Measurements from ENCODE around the gene ADGRA3.

The ADGRA3 gene

DNA sequence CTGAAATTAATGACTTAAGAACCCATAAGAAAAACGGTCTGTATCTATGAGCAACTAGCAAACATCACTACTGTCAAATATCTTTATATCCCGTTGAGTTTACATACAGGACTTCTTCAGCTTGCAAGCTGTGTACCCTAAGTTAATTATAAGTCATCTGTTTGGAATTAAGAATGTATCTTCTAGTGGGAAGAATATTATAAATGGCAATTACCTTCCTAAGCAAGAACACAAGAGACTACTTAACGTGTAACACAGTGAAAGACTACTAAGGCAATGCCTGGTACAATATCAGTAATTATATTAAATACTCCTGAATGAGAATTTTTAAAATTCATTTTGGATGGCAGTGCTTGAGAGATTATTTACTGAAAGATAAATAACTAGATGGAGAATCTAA lies 58.5 kb downstream of the ADGRA3 start:
- DNase-seq (ENCODE audit: extremely low spot score, insufficient read length, low read depth) (no peak), FAIRE-seq (no peak)

DNA sequence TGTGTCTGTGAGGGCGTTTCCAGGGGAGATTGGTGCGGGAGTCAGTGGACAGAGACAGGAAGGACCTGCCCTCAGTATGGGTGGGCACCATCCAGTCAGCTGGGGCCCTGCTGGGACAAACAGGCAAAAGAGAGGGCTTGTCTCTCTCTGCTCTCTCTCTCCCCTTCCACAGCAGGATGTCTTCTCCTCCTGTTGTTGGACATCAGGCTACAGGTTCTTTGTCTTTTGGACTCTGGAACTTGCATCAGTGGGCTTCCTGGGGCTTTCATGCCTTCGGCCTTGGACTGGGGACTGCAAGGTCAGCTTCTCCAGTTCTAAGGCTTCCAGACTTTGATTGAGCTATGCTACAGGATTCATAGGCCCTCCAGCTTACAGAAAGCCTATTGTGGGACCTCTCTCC lies 59.6 kb downstream of the ADGRA3 start:
- FAIRE-seq (no peak), DNase-seq (ENCODE audit: extremely low spot score, insufficient read length, low read depth) (no peak)

DNA sequence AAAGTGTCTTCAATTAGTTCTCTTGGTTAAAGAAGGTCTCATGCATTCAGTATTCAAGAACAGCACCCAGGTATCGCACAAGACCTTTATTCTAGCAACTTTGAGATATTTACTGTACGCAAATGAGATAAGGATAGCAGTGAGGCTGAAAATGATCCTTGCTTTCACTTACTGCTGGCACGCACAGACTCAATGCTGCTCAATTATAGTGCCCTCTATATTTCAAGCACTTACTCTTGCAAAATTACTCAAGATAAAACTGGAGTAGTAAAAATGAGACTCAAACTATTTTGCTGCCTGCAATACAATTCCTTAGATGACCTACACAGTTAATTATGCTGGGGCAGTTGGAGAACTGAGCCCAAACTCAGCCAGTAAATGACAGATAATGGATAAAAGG lies 60.9 kb downstream of the ADGRA3 start:
- DNase-seq (ENCODE audit: extremely low spot score, insufficient read length, low read depth) = no peak
- FAIRE-seq = no peak

DNA sequence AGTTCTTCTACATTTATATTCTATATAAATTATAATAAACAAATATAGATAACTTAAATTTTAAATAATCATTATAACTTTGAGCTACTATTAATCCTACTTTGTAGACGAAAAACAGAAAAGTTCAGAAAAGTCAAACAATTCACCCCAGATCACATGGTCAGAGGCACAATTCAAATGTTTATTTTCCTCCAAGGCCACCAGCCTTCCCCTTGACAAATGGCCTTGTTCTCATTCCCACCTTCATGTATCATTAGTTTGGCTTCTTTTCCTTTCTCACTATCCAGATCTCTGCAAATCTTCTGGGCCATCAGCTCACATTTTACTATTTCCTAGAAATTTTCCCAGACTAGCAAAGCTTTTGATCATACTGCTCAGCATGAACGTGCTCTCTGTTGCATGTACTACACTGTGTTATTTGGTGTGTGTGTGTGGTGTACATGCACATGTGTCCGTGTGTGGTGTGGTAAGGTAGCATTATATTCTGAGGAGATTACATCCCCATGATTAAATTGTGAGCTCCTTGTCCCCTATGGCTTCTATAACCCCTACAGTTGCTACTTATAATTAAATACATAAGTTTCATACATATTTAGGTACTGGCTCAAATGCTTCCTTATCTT lies 61.5 kb downstream of the ADGRA3 start:
- DNase-seq (ENCODE audit: extremely low spot score, insufficient read length, low read depth) (no peak), FAIRE-seq (no peak)

DNA sequence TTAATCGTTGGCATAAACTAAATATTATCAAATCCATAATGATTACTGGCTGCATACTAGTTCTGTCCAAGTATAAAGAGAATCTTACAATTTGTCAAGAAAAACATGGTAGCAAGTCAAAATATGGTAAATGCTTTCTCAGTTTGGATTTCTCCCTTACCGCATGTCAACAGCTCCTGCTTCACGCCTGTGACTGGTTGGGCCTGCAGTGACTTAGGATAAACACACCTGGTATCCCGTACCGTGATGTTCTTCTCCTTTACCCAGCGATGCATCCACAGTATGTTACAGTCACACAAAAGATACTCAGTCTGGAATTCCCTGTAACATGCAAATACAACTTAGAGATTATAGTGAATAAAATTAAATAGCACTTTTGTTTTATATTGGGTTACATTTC lies 71.1 kb downstream of the ADGRA3 start:
- DNase-seq (ENCODE audit: extremely low spot score, insufficient read length, low read depth) (no peak), FAIRE-seq (no peak)

DNA sequence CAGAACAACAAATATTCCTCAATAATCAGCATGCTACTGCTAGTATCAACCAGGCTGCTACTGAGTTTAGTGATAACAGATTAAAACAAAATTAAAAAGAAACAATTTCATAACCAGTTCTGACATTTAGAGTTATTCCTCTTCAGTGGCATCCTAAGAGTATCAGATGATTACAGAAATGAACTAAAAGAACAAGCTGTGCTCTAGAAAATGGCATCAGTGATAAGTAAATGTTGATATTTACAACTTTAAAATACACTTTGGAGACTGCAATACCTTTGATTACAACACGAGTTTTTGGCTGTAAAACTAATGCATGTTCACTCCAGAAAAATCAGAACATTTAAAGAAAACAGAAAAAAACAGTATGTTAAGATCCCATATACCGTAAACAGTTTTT lies 72.9 kb downstream of the ADGRA3 start:
- FAIRE-seq (no peak), DNase-seq (ENCODE audit: extremely low spot score, insufficient read length, low read depth) (no peak)

DNA sequence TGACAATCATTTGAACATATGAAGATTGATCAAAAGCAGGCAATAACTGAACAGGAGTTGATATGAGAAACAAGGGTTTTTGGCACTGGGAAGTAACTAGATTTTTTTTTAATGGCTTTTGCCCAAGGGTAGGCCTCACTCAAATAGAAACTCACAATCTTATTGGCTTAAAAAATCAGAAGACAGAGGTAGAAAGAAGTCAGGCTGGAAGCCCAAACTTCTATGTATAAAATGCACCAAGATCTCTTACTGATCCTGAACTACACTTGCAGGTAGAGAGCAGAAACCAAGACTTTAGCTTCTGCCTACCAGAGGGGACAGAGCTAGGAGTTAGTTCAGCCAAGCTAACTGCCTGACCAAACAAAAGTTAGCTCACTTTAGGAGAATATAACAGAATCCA lies 74.9 kb downstream of the ADGRA3 start:
- DNase-seq (ENCODE audit: extremely low spot score, insufficient read length, low read depth) (no peak), FAIRE-seq (no peak)

DNA sequence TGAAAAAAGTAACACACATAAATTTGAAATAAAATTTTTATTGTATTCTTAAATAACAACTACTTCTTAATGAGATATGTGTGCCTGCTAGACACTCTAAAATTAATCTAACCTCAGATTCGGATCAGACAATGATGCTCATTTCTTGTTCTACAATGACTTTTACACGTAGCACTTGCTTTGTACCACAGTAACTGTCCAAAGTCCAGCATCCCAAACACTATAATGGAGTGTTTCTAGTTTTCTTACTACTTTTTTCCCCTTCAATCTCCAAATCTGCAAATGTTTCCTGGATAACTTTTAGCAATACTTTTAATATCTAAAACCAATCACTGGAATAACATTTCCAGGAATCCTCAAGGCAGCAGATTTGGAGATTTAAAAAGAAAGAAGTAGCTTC lies 75.9 kb downstream of the ADGRA3 start:
- DNase-seq (ENCODE audit: extremely low spot score, insufficient read length, low read depth) (no peak), FAIRE-seq (no peak)

DNA sequence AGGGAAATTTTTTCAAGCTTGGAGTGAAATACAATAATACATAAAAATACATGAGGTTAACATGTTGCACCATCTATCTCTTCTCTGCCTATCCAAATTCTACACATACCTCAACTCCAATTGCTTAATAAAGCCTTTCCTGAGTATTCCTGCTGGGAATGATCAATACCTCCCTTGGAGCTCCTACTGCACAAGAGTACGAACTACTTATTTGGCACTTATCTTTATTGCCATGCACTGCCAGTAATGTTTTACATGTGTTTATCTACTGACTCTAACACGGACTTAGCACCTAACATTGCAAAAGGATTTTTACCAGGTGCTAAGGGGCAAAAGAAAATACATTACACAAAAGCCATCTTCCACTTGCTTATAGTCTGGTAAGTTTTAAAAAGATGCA lies 80.2 kb downstream of the ADGRA3 start:
- FAIRE-seq (no peak), DNase-seq (ENCODE audit: extremely low spot score, insufficient read length, low read depth) (no peak)

DNA sequence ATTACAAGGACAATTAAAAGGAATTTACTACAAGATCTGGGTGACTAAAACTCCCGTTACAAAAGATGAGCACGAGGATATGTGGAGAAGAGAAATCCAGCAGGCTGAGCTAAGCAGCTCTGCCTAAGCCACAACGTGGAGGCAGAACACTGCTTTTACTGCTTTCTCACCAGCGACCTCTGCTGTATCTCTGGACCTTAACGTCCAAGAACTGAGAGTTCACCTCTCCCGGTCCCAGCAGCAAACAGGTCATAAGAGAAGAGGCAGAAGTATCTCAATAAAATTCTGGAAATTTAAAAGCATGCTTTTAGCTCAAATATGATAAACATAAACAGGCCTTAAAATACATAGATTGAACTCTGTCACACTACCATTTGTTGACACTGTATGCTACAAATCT lies 81.0 kb downstream of the ADGRA3 start:
- no peak for DNase-seq (ENCODE audit: extremely low spot score, insufficient read length, low read depth)
- FAIRE-seq = peak; percentile 26

DNA sequence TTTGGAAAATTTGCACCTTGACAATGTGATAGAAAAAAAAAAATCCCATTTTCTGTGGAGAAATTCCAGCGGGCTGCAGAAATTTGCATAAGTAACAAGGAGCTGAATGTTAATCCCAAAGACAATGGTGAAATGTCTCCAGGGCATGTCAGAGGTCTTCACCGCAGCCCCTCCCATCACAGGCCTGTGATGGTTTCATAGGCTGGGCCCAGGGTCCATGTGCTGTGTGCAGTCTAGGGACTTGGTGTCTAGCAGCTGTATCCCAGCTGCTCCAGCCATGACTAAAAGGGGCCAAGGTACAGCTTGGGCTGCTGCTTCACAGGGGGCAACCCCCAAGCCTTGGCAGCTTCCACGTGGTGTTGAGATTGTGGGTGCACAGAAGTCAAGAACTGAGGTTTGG lies 85.2 kb downstream of the ADGRA3 start:
- FAIRE-seq (no peak), DNase-seq (ENCODE audit: extremely low spot score, insufficient read length, low read depth) (no peak)

DNA sequence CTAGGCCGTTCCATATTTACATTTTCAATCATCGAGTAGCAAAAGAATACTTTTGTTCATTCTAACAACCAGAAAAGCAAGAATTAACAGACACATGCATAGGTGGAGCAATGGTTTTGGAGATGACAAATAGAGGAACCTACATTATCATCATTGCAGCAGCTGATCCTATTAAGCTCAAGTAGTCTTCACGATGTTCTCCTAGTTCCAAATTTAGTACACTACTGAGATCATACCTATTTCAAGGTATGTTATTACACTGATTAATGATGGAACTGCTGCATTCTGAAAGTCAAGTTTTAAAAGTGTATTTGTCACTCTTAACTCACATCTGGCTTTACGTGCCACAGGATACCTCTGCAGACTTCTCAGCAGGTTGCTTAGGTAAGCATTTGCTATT lies 87.4 kb downstream of the ADGRA3 start:
- FAIRE-seq (no peak), DNase-seq (ENCODE audit: extremely low spot score, insufficient read length, low read depth) (no peak)

DNA sequence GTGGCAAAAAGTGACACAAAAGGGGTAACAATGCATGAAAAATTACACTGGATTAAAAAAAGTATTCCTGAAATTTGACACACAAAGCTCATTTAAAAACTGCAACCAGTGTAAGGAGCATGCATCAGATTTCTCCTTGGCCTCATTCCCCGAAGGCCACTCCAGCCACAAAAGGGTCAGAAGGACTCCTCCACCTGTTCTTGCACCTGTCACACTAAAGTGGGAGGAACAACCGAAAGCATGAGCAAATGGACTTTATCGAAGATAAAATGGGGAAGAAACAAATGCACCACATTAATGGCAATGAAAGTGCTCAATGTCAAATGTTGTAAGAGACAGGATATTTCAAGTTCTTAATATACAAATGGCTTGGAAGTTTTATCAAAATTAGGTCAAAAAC lies 88.2 kb downstream of the ADGRA3 start:
- DNase-seq (ENCODE audit: extremely low spot score, insufficient read length, low read depth) = no peak
- no peak for FAIRE-seq

DNA sequence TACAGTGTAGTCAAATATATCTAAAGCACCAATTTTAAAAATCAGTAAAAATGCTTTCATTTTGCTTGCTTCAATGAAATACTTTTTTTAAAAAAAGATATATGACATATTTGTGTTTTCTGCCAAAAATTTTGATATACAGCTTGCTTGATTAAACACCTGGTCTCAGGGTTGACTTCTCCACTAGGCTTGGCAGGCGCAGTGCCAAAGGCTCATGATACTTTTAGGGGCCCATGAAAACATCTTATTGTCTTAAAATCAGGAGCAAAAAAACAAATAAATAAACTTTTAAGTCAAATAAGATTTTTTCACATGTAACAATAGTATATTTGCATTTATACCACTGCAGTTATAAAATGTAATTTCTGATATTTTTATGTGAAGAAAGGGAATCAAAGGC lies 95.6 kb downstream of the ADGRA3 start:
- FAIRE-seq (no peak), DNase-seq (ENCODE audit: extremely low spot score, insufficient read length, low read depth) (no peak)

DNA sequence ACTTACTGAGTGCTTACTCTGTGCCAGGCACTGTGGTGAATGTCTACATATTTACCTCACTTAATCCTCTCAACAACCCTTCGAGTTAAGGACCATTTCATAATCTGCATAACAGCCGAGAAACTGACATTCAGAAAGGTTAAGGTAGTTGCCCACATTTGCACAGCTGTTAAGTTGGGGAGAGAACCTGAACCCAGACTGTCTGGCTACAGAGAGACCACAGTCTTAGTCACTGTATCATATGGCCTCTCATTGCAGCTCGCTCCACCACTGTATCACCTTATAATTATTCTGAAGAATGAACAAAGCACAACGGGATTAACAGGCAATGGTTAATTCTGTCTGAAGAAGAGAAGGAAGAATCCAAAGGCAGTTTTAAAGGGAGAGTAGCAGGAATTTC lies 98.5 kb downstream of the ADGRA3 start:
- no peak for FAIRE-seq

DNA sequence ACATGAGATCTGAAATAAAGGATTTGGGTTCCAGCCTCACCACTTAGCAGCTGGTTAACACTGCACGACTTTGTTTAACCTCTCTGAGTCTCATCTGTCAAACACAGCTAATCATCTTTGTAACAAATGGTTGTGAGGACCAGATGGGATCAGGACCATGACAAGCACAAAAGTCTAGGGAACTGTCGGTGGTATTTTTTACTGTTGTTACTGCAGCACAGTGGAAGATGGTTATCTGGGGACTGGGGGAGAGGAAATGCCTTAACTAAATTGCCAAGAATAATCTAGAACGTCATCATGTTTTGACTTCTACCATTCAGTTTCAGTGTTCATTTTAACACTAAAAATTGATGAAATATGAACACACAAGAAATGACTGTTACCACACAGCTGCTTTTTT lies 99.5 kb downstream of the ADGRA3 start:
- FAIRE-seq = no peak
- DNase-seq (ENCODE audit: extremely low spot score, insufficient read length, low read depth) = no peak

More for the DNA sequence above, 98.5 kb downstream of the ADGRA3 start:
- DNase-seq (ENCODE audit: extremely low spot score, insufficient read length, low read depth) = no peak

DNA sequence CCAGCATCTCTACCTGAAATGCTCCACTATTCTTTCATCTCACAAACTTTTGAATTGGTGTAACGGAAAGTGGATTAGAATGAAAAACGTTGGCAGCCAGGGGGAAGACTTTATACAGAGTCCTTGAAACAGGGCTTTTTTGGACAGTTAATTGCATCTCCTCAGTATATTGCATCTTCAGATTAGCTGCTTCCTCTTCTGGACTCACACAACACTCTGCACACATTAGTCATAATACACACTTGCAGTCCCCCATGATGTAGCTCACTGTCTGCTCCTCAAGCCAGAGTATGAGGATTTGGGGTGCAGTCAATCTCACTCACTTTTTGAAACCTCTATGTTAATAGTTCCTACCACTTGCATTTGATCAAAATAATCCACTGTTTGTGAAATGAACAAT lies 101.0 kb downstream of the ADGRA3 start:
- DNase-seq (ENCODE audit: extremely low spot score, insufficient read length, low read depth) (no peak), FAIRE-seq (no peak)

DNA sequence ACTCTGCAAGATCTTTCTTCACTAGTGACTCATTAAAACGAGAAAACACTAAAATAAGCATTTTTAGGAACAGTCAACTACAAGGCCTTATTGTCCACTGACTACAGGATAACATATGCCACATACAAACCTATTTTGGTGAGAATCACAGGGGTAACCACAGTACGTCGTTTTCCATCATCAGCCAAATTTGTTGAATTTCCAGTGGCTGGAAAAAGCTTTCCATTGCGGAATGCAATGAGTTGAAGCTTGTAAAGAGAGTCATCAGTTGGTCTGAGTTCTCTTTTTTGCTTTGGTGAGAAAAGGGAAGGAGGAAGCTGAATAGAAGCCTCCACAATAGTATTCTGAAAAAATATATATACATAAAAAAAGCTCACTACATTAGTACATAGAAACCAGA lies 102.4 kb downstream of the ADGRA3 start:
- no peak for DNase-seq (ENCODE audit: extremely low spot score, insufficient read length, low read depth)
- no peak for FAIRE-seq

DNA sequence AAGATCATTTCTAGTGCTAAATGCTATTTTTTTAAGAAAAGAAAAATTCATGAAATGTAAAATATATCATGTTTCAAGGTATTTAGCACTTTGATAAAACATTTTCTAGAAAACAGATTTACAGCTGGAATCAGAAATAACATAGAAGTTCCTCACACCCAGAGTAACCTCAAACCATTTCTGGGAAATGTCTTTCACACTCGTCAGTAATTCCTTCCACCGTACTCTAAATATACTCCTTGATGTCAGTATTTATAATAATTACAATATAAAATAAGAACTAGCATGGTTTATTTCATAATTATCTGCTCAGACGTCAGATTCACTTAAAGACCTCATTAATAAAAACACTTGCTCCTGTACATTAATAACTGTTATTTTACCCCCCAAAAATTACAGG lies 103.9 kb downstream of the ADGRA3 start:
- DNase-seq (ENCODE audit: extremely low spot score, insufficient read length, low read depth) (no peak), FAIRE-seq (no peak)

DNA sequence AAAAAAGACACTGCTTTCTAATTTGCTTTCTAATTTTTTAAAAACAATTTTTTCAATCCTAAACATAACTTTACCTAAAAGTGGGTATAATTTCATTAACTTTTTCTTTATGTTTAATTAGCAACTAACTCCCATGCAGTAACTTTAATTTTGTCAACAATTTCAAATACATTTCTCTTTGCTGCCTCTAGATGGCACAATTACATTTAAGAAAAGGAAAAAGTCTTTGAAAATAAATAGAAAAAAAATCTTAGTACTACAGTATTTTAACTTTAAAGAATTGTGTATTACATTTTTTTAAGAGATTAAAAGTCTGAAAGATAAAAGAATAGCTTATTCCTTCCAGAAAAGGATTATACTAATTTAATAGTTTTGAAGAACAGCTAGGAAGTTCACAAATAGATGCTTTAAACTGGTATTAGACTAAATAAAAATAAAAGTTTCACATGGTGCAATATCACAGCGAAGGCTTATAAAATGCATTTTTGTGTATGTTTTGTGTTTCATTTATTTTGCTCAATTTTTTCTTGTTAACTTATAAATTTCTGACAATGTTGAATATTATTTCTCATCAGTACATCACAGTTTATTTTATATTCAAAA lies 105.1 kb downstream of the ADGRA3 start:
- FAIRE-seq = no peak
- no peak for DNase-seq (ENCODE audit: extremely low spot score, insufficient read length, low read depth)

DNA sequence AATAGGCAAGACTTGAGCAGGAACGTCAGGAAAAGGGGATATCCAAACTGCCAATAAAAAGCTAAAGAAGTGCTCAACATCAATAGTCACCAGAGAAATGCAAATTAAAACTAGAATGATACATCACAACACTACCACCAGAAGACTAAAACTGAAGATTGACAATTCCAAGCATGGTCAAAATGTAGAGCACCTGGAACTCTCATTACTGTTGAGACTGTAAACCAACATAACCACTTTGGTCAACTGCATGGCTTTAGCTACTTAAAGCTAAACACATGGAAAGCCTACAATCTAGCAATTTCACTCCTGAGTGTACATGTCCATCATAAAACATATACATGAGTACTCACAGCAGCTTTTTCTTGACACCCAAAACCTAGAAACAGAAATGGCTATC lies 107.4 kb downstream of the ADGRA3 start:
- FAIRE-seq (no peak), DNase-seq (ENCODE audit: extremely low spot score, insufficient read length, low read depth) (no peak)

DNA sequence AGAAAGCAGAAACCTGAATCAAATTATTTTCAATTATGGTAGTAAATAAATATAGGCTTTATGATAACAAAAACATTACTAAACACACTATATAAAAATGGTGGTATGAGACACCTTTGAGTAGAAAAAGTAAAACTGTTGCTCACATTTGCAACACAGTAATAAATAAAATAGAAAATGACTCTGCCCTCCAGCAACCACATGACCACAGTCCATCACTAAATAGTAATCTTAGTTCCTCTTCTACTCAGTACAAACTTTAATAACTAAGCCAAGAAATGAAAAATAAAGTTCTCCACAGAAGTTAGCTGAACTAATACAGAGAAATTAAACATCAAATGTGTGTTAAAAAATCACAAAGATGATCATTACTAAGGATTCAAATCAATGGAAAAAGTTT lies 108.5 kb downstream of the ADGRA3 start:
- no peak for DNase-seq (ENCODE audit: extremely low spot score, insufficient read length, low read depth)

More for the DNA sequence above, 108.5 kb downstream of the ADGRA3 start:
- no peak for FAIRE-seq

Data from GM18507 (cell line).